CD14-positive monocyte (primary cell): Measurements from ENCODE around the gene MACROD2. TPM values are rescaled to one million over a fixed set of nuclear protein-coding genes. Genes with fewer than 3 reads are reported as not detected.

ENCODE experiments used
- DNase-seq, 3 donors: peaks; one replicate each; pipeline ENCODE4 v3.0.0-alpha.2; 2011 to 2022
- H2AFZ ChIP-seq: 2 replicates; pipeline ENCODE4 v1.6.0; 2012; ENCODE audit warnings: mild to moderate bottlenecking, low read depth, low read length, inconsistent platforms; ENCODE audit not compliant: insufficient read depth, poor library complexity, severe bottlenecking
- H3K27ac ChIP-seq, 2 donors: 1 replicate in 1 of 2; 2 replicates in 1 of 2; pipeline ENCODE4 v1.5.1; 2012 to 2013; ENCODE audit warnings: low read length in 2 of 2, control low read depth in 1 of 2, inconsistent platforms in 1 of 2, low read depth in 1 of 2, mild to moderate bottlenecking in 1 of 2
- H3K27me3 ChIP-seq, 2 donors: one replicate each; pipeline versions ENCODE4 v1.6.0 to v1.6.1; 2011 to 2013; ENCODE audit warnings: low read length in 2 of 2; ENCODE audit not compliant: control insufficient read depth in 2 of 2, insufficient read depth in 2 of 2
- H3K36me3 ChIP-seq, 2 donors: replicated peaks in 1 of 2; 1 replicate in 1 of 2; 2 replicates in 1 of 2; pipeline versions ENCODE4 v1.5.1 to v1.6.1; 2012 to 2013; ENCODE audit warnings: low read length in 2 of 2, control low read depth in 1 of 2, inconsistent platforms in 1 of 2, mild to moderate bottlenecking in 1 of 2; ENCODE audit not compliant: insufficient read depth in 2 of 2, control insufficient read depth in 1 of 2
- H3K4me1 ChIP-seq, 2 donors: 1 replicate in 1 of 2; 2 replicates in 1 of 2; pipeline versions ENCODE4 v1.5.1 to v1.6.1; 2012 to 2013; ENCODE audit warnings: low read length in 2 of 2, control low read depth in 1 of 2, inconsistent platforms in 1 of 2, mild to moderate bottlenecking in 1 of 2, moderate library complexity in 1 of 2; ENCODE audit not compliant: insufficient read depth in 2 of 2, control insufficient read depth in 1 of 2
- H3K4me2 ChIP-seq: replicated peaks from 2 replicates; pipeline ENCODE3; 2012; ENCODE audit warnings: low read length, moderate library complexity, mild to moderate bottlenecking; ENCODE audit not compliant: poor library complexity, severe bottlenecking; ENCODE audit errors: extremely low read depth
- H3K4me3 ChIP-seq, 3 experiments: fragments of 200-600 bp in 1 of 3; sonication (generic) in 1 of 3; replicated peaks in 1 of 3; 1 replicate in 2 of 3; 2 replicates in 1 of 3; pipeline ENCODE4 v1.5.1; 2011 to 2013; ENCODE audit warnings: low read length in 3 of 3, mild to moderate bottlenecking in 3 of 3, control low read depth in 2 of 3, low read depth in 2 of 3, inconsistent platforms in 1 of 3, moderate library complexity in 1 of 3
- H3K79me2 ChIP-seq: 2 replicates; pipeline ENCODE4 v1.6.0; 2012; ENCODE audit warnings: mild to moderate bottlenecking, control low read depth, inconsistent platforms, low read length, moderate library complexity; ENCODE audit not compliant: insufficient read depth
- H3K9ac ChIP-seq: 2 replicates; pipeline ENCODE4 v1.6.0; 2017; ENCODE audit warnings: low read length, mild to moderate bottlenecking; ENCODE audit not compliant: insufficient read depth, poor library complexity, severe bottlenecking
- H3K9me3 ChIP-seq, 2 donors: replicated peaks in 1 of 2; 1 replicate in 1 of 2; 2 replicates in 1 of 2; pipeline versions ENCODE4 v1.5.1 to v1.6.1; 2012 to 2013; ENCODE audit warnings: low read length in 2 of 2, control low read depth in 1 of 2; ENCODE audit not compliant: control insufficient read depth in 1 of 2, insufficient read depth in 1 of 2
- H4K20me1 ChIP-seq: 2 replicates; pipeline ENCODE4 v1.6.0; 2012; ENCODE audit warnings: mild to moderate bottlenecking, low read length, control low read depth, moderate library complexity; ENCODE audit not compliant: insufficient read depth
- H3K27ac Mint-ChIP-seq, 7 donors: one replicate each; pipeline ENCODE4 v1.8.0; 2020; ENCODE audit warnings: mild to moderate bottlenecking in 7 of 7, mixed read lengths in 7 of 7, moderate library complexity in 6 of 7, inconsistent platforms in 2 of 7
- H3K27me3 Mint-ChIP-seq, 3 donors: one replicate each; pipeline ENCODE4 v1.8.0; 2021 to 2022; ENCODE audit warnings: low read depth in 3 of 3, mild to moderate bottlenecking in 3 of 3, mixed read lengths in 3 of 3, moderate library complexity in 3 of 3, inconsistent platforms in 1 of 3
- H3K36me3 Mint-ChIP-seq, 2 donors: one replicate each; pipeline ENCODE4 v1.8.0; 2020; ENCODE audit warnings: mixed read lengths in 2 of 2, inconsistent platforms in 1 of 2, mild to moderate bottlenecking in 1 of 2
- H3K4me1 Mint-ChIP-seq: one replicate; pipeline ENCODE4 v1.8.0; 2020; ENCODE audit warnings: mild to moderate bottlenecking, mixed read lengths
- H3K4me3 Mint-ChIP-seq, 2 donors: one replicate each; pipeline ENCODE4 v1.8.0; 2020; ENCODE audit warnings: mild to moderate bottlenecking in 2 of 2, mixed read lengths in 2 of 2, moderate library complexity in 1 of 2
- H3K9me3 Mint-ChIP-seq, 7 donors: one replicate each; pipeline ENCODE4 v1.8.0; 2020 to 2022; ENCODE audit warnings: mixed read lengths in 7 of 7, mild to moderate bottlenecking in 6 of 7, moderate library complexity in 6 of 7, inconsistent platforms in 2 of 7
- WGBS: methylation state at CpG from one replicate; pipeline ENCODE4 v1.1.5; 2013; ENCODE audit warnings: missing lambda C conversion rate; ENCODE audit not compliant: insufficient coverage; 5-methylcytosine and 5-hydroxymethylcytosine counted together
- intact Hi-C, 2 donors: fragments of 100-400 bp; cut with micrococcal nuclease; formaldehyde crosslinking; loops; one replicate each; pipeline versions ENCODE4 v1.15.0 to v1.15.1; 2023
- polyA plus RNA-seq, 3 donors: library from polyadenylated mRNA; depleted of rRNA in 1 of 3; unstranded in 2 of 3; stranded (reverse) in 1 of 3; fragments of 300-500 nt in 2 of 3; fragments of >200 nt in 1 of 3; fragmentation: Illumina TruSeq in 2 of 3; gene quantifications; 1 replicate in 2 of 3; 2 replicates in 1 of 3; pipeline ENCODE4 v1.2.3, GENCODE V29; 2012 to 2021
- TF ChIP-seq, protein P1 (sequence below): fragments of 200-600 bp; IDR thresholded peaks from one replicate; pipeline ENCODE4 v1.8.0; 2022; ENCODE audit warnings: antibody characterized with exemption, mild to moderate bottlenecking

Gene MACROD2
- polyA plus RNA-seq, 3 donors, result 0.23 TPM; not detected in 2

DNA sequence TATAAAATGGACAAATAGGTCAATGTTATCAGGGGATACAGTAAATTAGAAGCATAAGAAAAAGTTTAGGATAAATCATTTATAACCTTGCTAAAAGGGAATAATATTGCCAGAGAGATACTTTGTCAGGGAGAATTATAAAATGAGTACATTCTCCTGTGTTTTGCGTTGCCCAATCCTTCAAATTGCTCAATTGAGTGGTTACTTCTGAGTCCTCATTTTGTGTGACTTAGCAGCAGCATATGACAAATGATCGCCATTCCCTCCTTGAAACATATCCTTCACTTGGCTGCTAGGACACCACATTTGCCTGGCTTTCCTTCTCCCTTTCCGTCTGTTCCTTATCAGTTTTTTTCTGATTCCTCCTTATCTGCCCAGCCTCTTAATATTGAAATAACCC is 448.8 kb downstream of the MACROD2 start:
- H3K36me3 ChIP-seq, result no peaks in the 10 kb centered on the region
- H4K20me1 ChIP-seq, result no peaks in the 10 kb centered on the region
- TF ChIP-seq, protein P1, sequence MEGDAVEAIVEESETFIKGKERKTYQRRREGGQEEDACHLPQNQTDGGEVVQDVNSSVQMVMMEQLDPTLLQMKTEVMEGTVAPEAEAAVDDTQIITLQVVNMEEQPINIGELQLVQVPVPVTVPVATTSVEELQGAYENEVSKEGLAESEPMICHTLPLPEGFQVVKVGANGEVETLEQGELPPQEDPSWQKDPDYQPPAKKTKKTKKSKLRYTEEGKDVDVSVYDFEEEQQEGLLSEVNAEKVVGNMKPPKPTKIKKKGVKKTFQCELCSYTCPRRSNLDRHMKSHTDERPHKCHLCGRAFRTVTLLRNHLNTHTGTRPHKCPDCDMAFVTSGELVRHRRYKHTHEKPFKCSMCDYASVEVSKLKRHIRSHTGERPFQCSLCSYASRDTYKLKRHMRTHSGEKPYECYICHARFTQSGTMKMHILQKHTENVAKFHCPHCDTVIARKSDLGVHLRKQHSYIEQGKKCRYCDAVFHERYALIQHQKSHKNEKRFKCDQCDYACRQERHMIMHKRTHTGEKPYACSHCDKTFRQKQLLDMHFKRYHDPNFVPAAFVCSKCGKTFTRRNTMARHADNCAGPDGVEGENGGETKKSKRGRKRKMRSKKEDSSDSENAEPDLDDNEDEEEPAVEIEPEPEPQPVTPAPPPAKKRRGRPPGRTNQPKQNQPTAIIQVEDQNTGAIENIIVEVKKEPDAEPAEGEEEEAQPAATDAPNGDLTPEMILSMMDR, result no peak
- no peaks in the 10 kb centered on the region for H3K27me3 ChIP-seq
- Mint-ChIP-seq H3K27me3 (peaks cover 0 to 2% (median 0%) of the 10 kb centered on the region in 3 donors), H3K36me3 (no peaks in the 10 kb centered on the region), H3K4me1 (no peaks in the 10 kb centered on the region), H3K9me3 (peaks cover 5 to 20% (median 9%) of the 10 kb centered on the region in 7 donors), H3K4me3 (no peak overlapping the region), H3K27ac (no peak overlapping the region)
- DNase-seq, result no peak
- H3K4me2 ChIP-seq, result no peak overlapping the region
- H3K4me3 ChIP-seq, result no peak overlapping the region
- H3K9ac ChIP-seq, result no peak overlapping the region
- H3K4me1 ChIP-seq, result no peaks in the 10 kb centered on the region
- H2AFZ ChIP-seq, result no peak overlapping the region
- H3K27ac ChIP-seq, result no peak overlapping the region
- H3K79me2 ChIP-seq, result no peaks in the 10 kb centered on the region
- intact Hi-C loops, result no loop called here
- 89% methylated on average over 3 of the region's 3 CpGs for WGBS
- peaks cover 14 to 21% of the 10 kb centered on the region in 2 donors for H3K9me3 ChIP-seq

DNA sequence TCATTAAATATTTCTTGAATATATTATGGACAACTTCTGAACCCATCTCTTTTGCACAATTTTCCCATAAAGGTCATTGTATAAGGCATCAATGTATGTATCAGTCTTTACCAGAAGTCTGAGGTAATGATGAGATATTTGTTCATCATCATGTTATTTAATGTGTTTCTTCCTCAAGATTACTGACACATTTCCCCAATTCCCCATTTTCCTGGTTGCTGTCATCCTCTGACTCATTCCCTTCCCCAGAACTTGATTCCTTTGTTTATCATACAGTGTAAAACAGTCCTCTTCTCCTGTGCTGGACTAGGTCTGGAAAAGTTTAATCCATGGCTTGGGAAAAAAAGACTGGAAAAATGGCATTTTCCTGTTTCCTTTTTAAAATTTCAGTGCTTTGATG is 450.0 kb downstream of the MACROD2 start:
- peaks cover 0 to 2% (median 0%) of the 10 kb centered on the region in 3 donors for H3K27me3 Mint-ChIP-seq
- Histone ChIP-seq H3K36me3 (no peaks in the 10 kb centered on the region), H2AFZ (no peak overlapping the region), H3K4me3 (no peak overlapping the region), H3K4me1 (no peaks in the 10 kb centered on the region), H3K4me2 (no peak overlapping the region), H3K9ac (no peak overlapping the region), H3K79me2 (no peaks in the 10 kb centered on the region), H4K20me1 (no peaks in the 10 kb centered on the region), H3K9me3 (peaks cover 14 to 21% of the 10 kb centered on the region in 2 donors), H3K27ac (no peak overlapping the region), H3K27me3 (no peaks in the 10 kb centered on the region)
- no peak overlapping the region for H3K27ac Mint-ChIP-seq
- H3K9me3 Mint-ChIP-seq, result peaks cover 5 to 20% (median 9%) of the 10 kb centered on the region in 7 donors
- H3K4me3 Mint-ChIP-seq, result no peak overlapping the region
- no peak for DNase-seq
- intact Hi-C loops, result no loop called here
- no peaks in the 10 kb centered on the region for H3K36me3 Mint-ChIP-seq
- no peaks in the 10 kb centered on the region for H3K4me1 Mint-ChIP-seq
- TF ChIP-seq, protein P1, result no peak
